NCI-H146 (cell line): Measurements from ENCODE around the gene MYH10.

ENCODE experiments used
- DNase-seq: peaks from one replicate; lab custom pipeline; 2025; lab: John Stamatoyannopoulos, UW

Gene MYH10

DNA sequence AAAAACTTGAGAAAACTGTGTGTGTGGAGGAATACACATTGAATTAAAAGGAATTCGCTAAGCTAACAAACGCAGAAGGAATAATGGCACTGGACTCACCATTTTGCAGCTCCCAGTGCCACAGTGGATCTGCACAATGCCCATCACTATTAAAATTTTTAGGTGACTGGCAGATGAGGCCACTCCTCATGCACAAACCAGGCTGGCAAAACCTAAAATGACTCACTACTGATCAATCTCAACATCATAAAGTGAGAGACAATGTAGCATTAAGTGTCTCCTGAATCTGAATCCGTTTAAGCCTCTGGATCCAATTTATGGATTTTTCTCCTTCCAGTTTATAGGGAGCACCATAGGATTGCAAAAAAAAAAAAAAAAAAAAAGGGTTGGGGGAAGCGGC lies 20.6 kb downstream of the MYH10 start:
- DNase-seq = no peak

DNA sequence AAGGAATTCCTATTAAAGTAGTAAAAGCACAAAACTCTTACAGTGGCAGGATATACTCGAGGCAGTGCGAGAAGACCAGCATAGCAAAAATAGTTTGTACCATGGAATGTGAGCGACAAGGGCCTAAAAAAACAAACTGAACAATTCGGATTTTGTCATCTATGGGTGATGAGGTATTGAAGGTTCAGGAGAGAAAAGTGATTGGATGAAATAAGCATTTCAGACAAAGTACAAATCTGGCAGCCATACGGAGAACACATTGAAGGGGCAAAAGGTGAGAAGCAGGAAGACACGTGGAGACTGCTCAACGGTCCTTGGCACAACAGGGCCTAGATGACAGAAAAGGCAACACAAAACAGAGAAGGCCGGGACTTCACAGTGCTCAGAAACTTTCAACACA lies 22.5 kb downstream of the MYH10 start:
- no peak for DNase-seq

GRCh38 chr17:8606401-8606800 lies 24.1 kb downstream of the MYH10 start:
- no peak for DNase-seq

- DNase-seq = no peak
These were observed 27.8 kb downstream of the MYH10 start for GRCh38 chr17:8602679-8603078.

GRCh38 chr17:8599351-8600011 lies 31.0 kb downstream of the MYH10 start:
- DNase-seq = no peak

- DNase-seq = no peak
These were observed 31.6 kb downstream of the MYH10 start for GRCh38 chr17:8598913-8599312.

- DNase-seq = no peak
These were observed 36.7 kb downstream of the MYH10 start for GRCh38 chr17:8593830-8594229.

DNA sequence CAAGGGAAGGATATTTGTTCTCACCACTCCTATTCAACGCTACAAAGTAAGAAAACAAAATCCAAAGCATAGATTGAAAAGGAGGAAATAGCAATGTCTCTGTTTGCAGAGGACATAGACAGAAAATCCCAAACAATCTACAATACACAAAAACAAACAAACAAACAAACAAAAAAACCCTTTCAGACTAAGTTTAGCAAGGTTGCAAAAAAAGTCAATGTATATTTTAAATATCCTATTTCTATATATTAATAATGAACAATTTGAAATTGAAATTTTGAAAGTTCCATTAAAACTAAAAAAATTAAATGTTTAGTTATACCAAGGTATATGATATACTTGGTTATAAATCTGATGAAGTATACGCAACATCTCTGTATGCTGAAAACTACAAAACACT lies 37.2 kb downstream of the MYH10 start:
- DNase-seq = no peak

- DNase-seq = no peak
These were observed 41.5 kb downstream of the MYH10 start for GRCh38 chr17:8588877-8589554.

- DNase-seq = no peak
These were observed 43.8 kb downstream of the MYH10 start for GRCh38 chr17:8586766-8587165.

GRCh38 chr17:8585911-8586310 lies 44.6 kb downstream of the MYH10 start:
- no peak for DNase-seq

DNA sequence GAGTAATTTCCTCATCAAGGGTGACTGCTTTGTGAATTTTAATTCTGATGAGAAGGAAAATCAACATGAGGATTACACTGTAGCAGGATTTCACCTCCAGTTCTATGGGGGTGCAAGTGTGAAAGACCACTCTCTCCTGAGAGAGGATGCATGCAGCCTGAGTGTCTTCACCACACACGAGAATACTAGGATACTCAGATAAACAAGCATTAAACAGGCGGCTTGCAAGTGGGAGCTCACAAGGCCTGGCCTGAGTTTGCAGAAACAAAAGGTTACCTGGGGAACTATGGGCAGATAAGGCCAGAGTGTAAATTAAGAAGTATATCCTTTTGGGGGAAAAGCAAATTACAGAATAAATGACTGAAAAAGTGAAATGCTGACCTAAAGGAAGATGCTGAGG lies 46.6 kb downstream of the MYH10 start:
- no peak for DNase-seq

DNA sequence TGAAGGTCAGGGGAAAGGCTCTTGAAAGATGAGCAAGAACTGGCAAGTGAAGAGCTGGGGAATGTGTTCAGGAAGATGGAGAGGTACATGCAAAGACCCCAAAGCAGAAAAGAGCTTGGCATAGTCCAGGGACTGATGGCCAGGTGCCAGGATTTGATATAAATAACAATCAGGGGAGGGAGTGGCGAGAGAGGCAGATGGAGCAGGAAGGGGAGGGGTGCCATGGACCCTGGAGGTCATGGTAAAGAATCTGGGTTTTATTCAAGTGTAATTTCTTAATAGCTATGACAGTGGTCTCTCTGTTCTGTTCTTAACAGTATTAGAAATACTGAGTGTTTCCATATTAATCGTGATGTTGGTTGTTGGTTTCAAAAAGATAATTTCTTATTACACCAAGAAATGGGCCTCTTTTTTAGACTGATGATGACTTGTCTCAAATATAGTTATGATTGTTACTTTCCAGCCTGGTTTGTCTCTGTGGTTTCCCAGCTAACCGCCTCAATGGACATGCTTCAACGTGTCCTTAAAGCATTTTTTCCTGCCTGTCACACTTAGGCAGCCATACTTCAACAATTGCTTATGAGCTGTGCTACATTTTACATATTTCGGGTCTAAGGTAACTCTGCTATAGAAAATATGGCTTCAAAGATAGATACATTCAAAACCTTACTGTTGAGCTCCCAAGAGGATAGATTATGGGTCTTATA lies 49.4 kb downstream of the MYH10 start:
- DNase-seq = no peak

- DNase-seq = no peak
These were observed 52.7 kb downstream of the MYH10 start for GRCh38 chr17:8577868-8578267.

GRCh38 chr17:8576559-8577294 lies 53.8 kb downstream of the MYH10 start:
- DNase-seq = no peak

- no peak for DNase-seq
These were observed 55.8 kb downstream of the MYH10 start for GRCh38 chr17:8574687-8575086.

DNA sequence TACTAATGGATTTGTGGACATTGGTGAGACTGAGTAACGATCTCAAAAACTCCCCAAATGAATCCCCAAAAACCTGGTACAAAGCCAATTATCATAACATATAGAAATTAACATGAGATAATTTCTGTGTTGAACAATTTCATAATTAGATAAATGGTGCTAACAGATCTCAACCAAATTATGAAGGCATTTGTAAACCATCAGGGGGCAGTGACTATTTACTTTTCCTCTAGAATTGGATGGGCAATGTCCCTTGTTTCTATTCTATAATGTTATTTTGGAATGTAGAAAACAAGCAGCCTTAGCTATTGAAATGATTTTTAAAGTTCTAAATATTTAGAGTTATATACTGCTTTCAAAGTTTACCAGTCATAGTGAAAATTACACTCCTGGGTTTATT lies 57.8 kb downstream of the MYH10 start:
- DNase-seq = no peak

- no peak for DNase-seq
These were observed 66.4 kb downstream of the MYH10 start for GRCh38 chr17:8563981-8564602.

DNA sequence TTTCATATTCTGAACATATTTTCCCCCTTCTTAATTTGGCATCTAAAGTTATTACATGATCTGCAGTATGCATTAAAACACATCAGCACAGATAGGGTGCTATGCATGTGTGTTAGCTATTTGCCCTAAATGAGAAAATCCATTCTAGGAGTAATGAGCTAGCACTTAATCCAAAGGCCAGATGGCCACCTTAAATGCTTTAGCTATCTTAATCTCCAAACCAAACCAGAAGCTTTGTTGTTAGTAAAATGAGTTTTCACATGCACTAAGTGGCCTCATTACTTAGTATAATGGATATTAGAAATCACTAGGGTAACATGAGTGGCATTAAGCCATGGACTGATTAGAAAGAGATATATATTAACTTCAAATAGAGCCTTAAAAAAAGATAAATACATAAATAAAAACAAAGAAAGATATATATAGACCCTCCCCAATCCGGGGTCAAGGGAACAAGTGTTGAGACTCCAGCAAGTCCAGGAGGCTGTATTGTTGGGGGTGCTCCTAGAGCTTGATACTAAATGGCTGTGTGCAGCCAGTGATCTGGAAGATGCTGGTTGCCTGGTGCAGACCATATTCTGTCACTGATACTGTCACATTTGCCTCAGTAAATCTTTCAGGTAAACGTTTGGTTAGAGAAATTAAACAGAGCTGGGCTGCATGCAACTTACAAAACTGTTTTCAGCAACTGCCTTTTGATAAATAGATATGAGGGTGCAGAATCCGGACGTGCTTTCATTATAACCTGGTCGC lies 67.3 kb downstream of the MYH10 start:
- DNase-seq = no peak

- no peak for DNase-seq
These were observed 72.4 kb downstream of the MYH10 start for GRCh38 chr17:8558144-8558543.

- no peak for DNase-seq
These were observed 73.2 kb downstream of the MYH10 start for GRCh38 chr17:8557176-8557806.
